GM19468 (cell line): ENCODE measurements around the gene HELZ.
"Not testable (repeated sequence)": the region's sequence is repeated elsewhere in the genome, so short reads cannot be mapped to it uniquely, and the experiment has no call there.

Source experiments
- ATAC-seq: cut with Tn5 transposase; IDR thresholded peaks from one replicate; pipeline ENCODE4 v1.9.1; 2021; ENCODE audit warnings: mild to moderate bottlenecking, moderate library complexity, moderate number of reproducible peaks; ENCODE audit not compliant: unreplicated experiment; ENCODE audit errors: extremely low read depth

Gene HELZ

GRCh38 chr17:67156269-67157199 is 88.5 kb downstream of the HELZ start:
- ATAC-seq: no peak

- ATAC-seq: no peak
These were observed 92.2 kb downstream of the HELZ start for GRCh38 chr17:67152824-67153223.

- ATAC-seq: no peak
These were observed 93.3 kb downstream of the HELZ start for GRCh38 chr17:67151717-67152116.

- ATAC-seq: no peak
These were observed 94.2 kb downstream of the HELZ start for GRCh38 chr17:67150826-67151225.

GRCh38 chr17:67148352-67148751 is 96.6 kb downstream of the HELZ start:
- no peak for ATAC-seq

- no peak for ATAC-seq
These were observed 99.7 kb downstream of the HELZ start for GRCh38 chr17:67145183-67145805.

- no peak for ATAC-seq
These were observed 101.7 kb downstream of the HELZ start for GRCh38 chr17:67143318-67143717.

- not testable (repeated sequence) for ATAC-seq
These were observed 103.0 kb downstream of the HELZ start for GRCh38 chr17:67142030-67142429.

- ATAC-seq: no peak
These were observed 105.0 kb downstream of the HELZ start for GRCh38 chr17:67139784-67140665.

GRCh38 chr17:67139289-67139688 is 105.7 kb downstream of the HELZ start:
- no peak for ATAC-seq

GRCh38 chr17:67138392-67138791 is 106.6 kb downstream of the HELZ start:
- ATAC-seq: no peak

- no peak for ATAC-seq
These were observed 107.1 kb downstream of the HELZ start for GRCh38 chr17:67137860-67138259.

- ATAC-seq: no peak
These were observed 108.0 kb downstream of the HELZ start for GRCh38 chr17:67137026-67137370.

- no peak for ATAC-seq
These were observed 108.6 kb downstream of the HELZ start for GRCh38 chr17:67136191-67137025.

GRCh38 chr17:67133161-67133560 is 111.8 kb downstream of the HELZ start:
- ATAC-seq: no peak

- ATAC-seq: no peak
These were observed 112.6 kb downstream of the HELZ start for GRCh38 chr17:67132366-67132765.

- no peak for ATAC-seq
These were observed 114.2 kb downstream of the HELZ start for GRCh38 chr17:67130768-67131167.

- no peak for ATAC-seq
These were observed 115.7 kb downstream of the HELZ start for GRCh38 chr17:67129283-67129682.

- ATAC-seq: no peak
These were observed 116.3 kb downstream of the HELZ start for GRCh38 chr17:67128700-67129099.

- no peak for ATAC-seq
These were observed 117.1 kb downstream of the HELZ start for GRCh38 chr17:67127925-67128324.
